Choroid plexus epithelial cell (primary cell): Measurements from ENCODE around the gene TWIST2.

Experiments
- DNase-seq: peaks from one replicate; pipeline ENCODE4 v3.0.0-alpha.2; 2010; ENCODE audit warnings: low read depth
- H3K4me3 ChIP-seq: 2 replicates; pipeline ENCODE4 v1.5.1; 2011; ENCODE audit warnings: low read depth, mild to moderate bottlenecking, control low read depth, low read length, moderate library complexity
- TF ChIP-seq, protein P1 (sequence below): conservative IDR thresholded peaks from 2 replicates; pipeline ENCODE4 v1.5.1; 2011; ENCODE audit warnings: low read depth, mild to moderate bottlenecking, control low read depth, inconsistent platforms, low read length, moderate library complexity

Gene TWIST2

GRCh38 chr2:238921681-238922319 is 73.9 kb downstream of the TWIST2 start:
- TF ChIP-seq, protein P1, sequence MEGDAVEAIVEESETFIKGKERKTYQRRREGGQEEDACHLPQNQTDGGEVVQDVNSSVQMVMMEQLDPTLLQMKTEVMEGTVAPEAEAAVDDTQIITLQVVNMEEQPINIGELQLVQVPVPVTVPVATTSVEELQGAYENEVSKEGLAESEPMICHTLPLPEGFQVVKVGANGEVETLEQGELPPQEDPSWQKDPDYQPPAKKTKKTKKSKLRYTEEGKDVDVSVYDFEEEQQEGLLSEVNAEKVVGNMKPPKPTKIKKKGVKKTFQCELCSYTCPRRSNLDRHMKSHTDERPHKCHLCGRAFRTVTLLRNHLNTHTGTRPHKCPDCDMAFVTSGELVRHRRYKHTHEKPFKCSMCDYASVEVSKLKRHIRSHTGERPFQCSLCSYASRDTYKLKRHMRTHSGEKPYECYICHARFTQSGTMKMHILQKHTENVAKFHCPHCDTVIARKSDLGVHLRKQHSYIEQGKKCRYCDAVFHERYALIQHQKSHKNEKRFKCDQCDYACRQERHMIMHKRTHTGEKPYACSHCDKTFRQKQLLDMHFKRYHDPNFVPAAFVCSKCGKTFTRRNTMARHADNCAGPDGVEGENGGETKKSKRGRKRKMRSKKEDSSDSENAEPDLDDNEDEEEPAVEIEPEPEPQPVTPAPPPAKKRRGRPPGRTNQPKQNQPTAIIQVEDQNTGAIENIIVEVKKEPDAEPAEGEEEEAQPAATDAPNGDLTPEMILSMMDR = no peak
- H3K4me3 ChIP-seq = no peak overlapping the region
- DNase-seq = no peak

GRCh38 chr2:238922435-238922834 is 74.5 kb downstream of the TWIST2 start:
- TF ChIP-seq, protein P1 = no peak
- no peak for DNase-seq

GRCh38 chr2:238924032-238924431 is 76.1 kb downstream of the TWIST2 start:
- no peak for DNase-seq
- H3K4me3 ChIP-seq = no peak overlapping the region
- TF ChIP-seq, protein P1 = no peak

More at GRCh38 chr2:238922435-238922834, 74.5 kb downstream of the TWIST2 start:
- no peak overlapping the region for H3K4me3 ChIP-seq

GRCh38 chr2:238924796-238925195 is 76.9 kb downstream of the TWIST2 start:
- TF ChIP-seq, protein P1 = no peak
- DNase-seq = no peak
- H3K4me3 ChIP-seq = no peak overlapping the region

DNA sequence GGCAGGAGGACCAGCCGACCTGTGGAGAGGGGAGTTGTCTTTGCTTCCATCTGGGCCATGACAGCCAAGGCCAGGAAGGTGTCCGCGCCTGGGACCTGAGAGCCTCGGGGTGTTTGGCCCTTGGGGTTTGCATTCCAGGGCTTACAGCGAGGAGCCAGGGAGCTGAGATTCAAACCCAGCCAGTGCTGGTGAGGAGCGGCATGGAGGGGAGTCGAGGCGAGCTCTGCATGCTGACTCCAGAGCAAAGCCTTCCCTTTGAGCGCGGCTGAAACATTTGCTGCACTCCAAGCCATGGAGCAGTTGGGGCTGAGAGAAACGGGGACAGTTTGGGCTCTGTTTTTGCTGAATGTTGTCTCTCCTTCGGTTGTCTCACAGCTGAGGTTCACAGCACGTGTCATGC is 77.4 kb downstream of the TWIST2 start:
- H3K4me3 ChIP-seq = no peak overlapping the region
- DNase-seq = no peak
- TF ChIP-seq, protein P1 = no peak

DNA sequence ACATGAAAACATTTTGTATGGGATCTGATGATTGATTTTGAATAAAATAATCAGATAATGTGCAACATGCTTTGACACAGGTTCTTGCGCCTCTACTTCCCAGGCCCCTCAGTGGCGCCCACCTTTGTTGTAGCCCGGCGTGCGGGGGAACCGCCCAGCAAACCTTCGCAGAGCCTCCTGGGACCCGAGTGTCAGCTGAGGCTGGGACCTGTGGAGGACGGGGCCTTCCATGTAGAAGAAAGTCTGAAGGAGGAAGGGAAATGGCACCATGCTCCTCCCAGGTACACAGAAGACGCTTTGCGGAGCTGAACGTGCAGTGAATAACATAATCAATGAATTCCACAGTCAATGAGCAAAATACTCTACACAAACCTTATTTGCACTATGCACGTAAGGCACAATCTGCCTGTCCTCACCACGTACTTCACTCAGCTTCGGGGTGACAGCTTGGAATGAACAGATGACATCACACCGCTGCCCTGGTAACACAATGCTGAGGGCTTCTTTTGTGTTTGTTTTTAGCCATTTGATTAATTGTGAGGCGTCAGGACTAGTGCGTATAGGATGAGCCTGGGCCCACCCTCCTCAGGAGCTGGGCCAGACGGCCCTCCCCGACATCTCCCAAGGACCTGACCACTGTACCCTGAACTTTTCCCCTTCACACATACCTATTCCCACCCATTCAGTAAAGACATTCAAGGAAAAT is 78.1 kb downstream of the TWIST2 start:
- DNase-seq = no peak
- TF ChIP-seq, protein P1 = no peak
- no peak overlapping the region for H3K4me3 ChIP-seq
